Skin epidermis (tissue), 12 donors: ENCODE data around the gene SORCS2.
A peak's percentile ranks its signal among the peaks of the same experiment; 100 is the strongest.

ENCODE experiments used
- H3K27ac ChIP-seq, 21 experiments: fragments of 200-600 bp; sonication (generic) in 11 of 21; one replicate each; pipeline ENCODE4 v1.5.0; 2020; ENCODE audit warnings: mild to moderate bottlenecking in 3 of 21, inconsistent platforms in 2 of 21, moderate library complexity in 2 of 21
- H3K4me3 ChIP-seq, 7 experiments: fragments of 200-600 bp; sonication (generic) in 2 of 7; one replicate each; pipeline ENCODE4 v1.5.0; 2020; ENCODE audit warnings: inconsistent platforms in 2 of 7, mild to moderate bottlenecking in 2 of 7, moderate library complexity in 1 of 7

Gene SORCS2

GRCh38 chr4:7328162-7328912, 136.0 kb downstream of the SORCS2 start:
- Histone ChIP-seq H3K4me3 (no peak overlapping the region), H3K27ac (no peak overlapping the region)

- no peak overlapping the region for H3K4me3 ChIP-seq
- no peak overlapping the region for H3K27ac ChIP-seq
These were observed 136.7 kb downstream of the SORCS2 start for GRCh38 chr4:7328913-7329638.

- H3K4me3 ChIP-seq = no peak overlapping the region
- H3K27ac ChIP-seq = no peak overlapping the region
These were observed 137.8 kb downstream of the SORCS2 start for GRCh38 chr4:7330031-7330596.

GRCh38 chr4:7330811-7331681, 138.7 kb downstream of the SORCS2 start:
- no peak overlapping the region for H3K4me3 ChIP-seq

GRCh38 chr4:7331682-7332000, 139.3 kb downstream of the SORCS2 start:
- Histone ChIP-seq H3K4me3 (no peak overlapping the region), H3K27ac (no peak overlapping the region)

More at GRCh38 chr4:7330811-7331681, 138.7 kb downstream of the SORCS2 start:
- H3K27ac ChIP-seq = no peak overlapping the region

GRCh38 chr4:7332216-7333023, 140.1 kb downstream of the SORCS2 start:
- no peak overlapping the region for H3K27ac ChIP-seq
- H3K4me3 ChIP-seq = no peak overlapping the region

GRCh38 chr4:7333024-7333780, 140.9 kb downstream of the SORCS2 start:
- no peak overlapping the region for H3K27ac ChIP-seq
- H3K4me3 ChIP-seq = no peak overlapping the region

GRCh38 chr4:7333801-7334421, 141.6 kb downstream of the SORCS2 start:
- Histone ChIP-seq H3K4me3 (no peak overlapping the region), H3K27ac (no peak overlapping the region)

- Histone ChIP-seq H3K4me3 (no peak overlapping the region), H3K27ac (peak overlapping the region in 1 of 21 experiments; percentile 34)
These were observed 142.4 kb downstream of the SORCS2 start for GRCh38 chr4:7334521-7335275.

GRCh38 chr4:7335344-7336066, 143.2 kb downstream of the SORCS2 start:
- H3K4me3 ChIP-seq = no peak overlapping the region
- H3K27ac ChIP-seq = peak overlapping the region in 1 of 21 experiments; percentile 34

- H3K27ac ChIP-seq = no peak overlapping the region
- H3K4me3 ChIP-seq = no peak overlapping the region
These were observed 143.8 kb downstream of the SORCS2 start for GRCh38 chr4:7336067-7336569.

- no peak overlapping the region for H3K27ac ChIP-seq
These were observed 144.4 kb downstream of the SORCS2 start for GRCh38 chr4:7336732-7337131.

GRCh38 chr4:7337196-7338058, 145.1 kb downstream of the SORCS2 start:
- Histone ChIP-seq H3K27ac (no peak overlapping the region), H3K4me3 (no peak overlapping the region)

More at GRCh38 chr4:7336732-7337131, 144.4 kb downstream of the SORCS2 start:
- no peak overlapping the region for H3K4me3 ChIP-seq

- no peak overlapping the region for H3K4me3 ChIP-seq
- H3K27ac ChIP-seq = no peak overlapping the region
These were observed 145.7 kb downstream of the SORCS2 start for GRCh38 chr4:7338059-7338452.

GRCh38 chr4:7338876-7339623, 146.7 kb downstream of the SORCS2 start:
- no peak overlapping the region for H3K4me3 ChIP-seq

More at GRCh38 chr4:7338876-7339623, 146.7 kb downstream of the SORCS2 start:
- H3K27ac ChIP-seq = no peak overlapping the region
